Thoracic aorta (tissue), 2 donors: ENCODE measurements around the gene JADE2. TPM values are rescaled to one million over a fixed set of nuclear protein-coding genes. Genes with fewer than 3 reads are reported as not detected.
"Not testable (repeated sequence)": the region's sequence is repeated elsewhere in the genome, so short reads cannot be mapped to it uniquely, and the experiment has no call there.

Experiments
- ATAC-seq: fragments of 150-250 bp; one replicate; pipeline ENCODE4 v1.8.0; 2017; ENCODE audit warnings: low read depth; ENCODE audit not compliant: insufficient number of reproducible peaks, low FRiP score
- DNase-seq: peaks from one replicate; pipeline ENCODE4 v3.0.0-alpha.2; 2020; ENCODE audit warnings: low spot score
- H3K27ac ChIP-seq, 2 donors: fragments of 200-600 bp; sonication (generic); 1 replicate in 1 of 2; 2 replicates in 1 of 2; pipeline ENCODE4 v1.5.1; 2016; ENCODE audit warnings: mild to moderate bottlenecking in 2 of 2, moderate library complexity in 2 of 2
- H3K27me3 ChIP-seq: fragments of 200-600 bp; sonication (generic); replicated peaks from 2 replicates; pipeline ENCODE4 v1.6.0; 2016; ENCODE audit warnings: mild to moderate bottlenecking; ENCODE audit not compliant: insufficient read depth
- H3K36me3 ChIP-seq: fragments of 200-600 bp; sonication (generic); one replicate; pipeline ENCODE4 v1.5.1; 2016
- H3K4me1 ChIP-seq, 2 donors: fragments of 200-600 bp; sonication (generic); 1 replicate in 1 of 2; 2 replicates in 1 of 2; pipeline versions ENCODE4 v1.5.1 to v1.6.0; 2016; ENCODE audit warnings: low read depth in 2 of 2, mild to moderate bottlenecking in 1 of 2; ENCODE audit not compliant: control insufficient read depth in 1 of 2
- H3K4me3 ChIP-seq: fragments of 200-600 bp; sonication (generic); 2 replicates; pipeline ENCODE4 v1.5.1; 2016; ENCODE audit warnings: mild to moderate bottlenecking
- H3K9me3 ChIP-seq: fragments of 200-600 bp; sonication (generic); 2 replicates; pipeline ENCODE4 v1.5.1; 2016
- CTCF ChIP-seq: fragments of 200-600 bp; sonication (generic); IDR thresholded peaks from one replicate; pipeline ENCODE4 v1.5.1; 2019; ENCODE audit warnings: antibody characterized with exemption
- total RNA-seq, 2 donors: library from RNA; depleted of rRNA; stranded (reverse); fragments of >200 nt; gene quantifications; one replicate each; pipeline versions ENCODE4 v1.1.0 to v1.2.3, GENCODE V29; 2016

JADE2 gene
- total RNA-seq, 2 donors from 2014 or later = 54.0 to 81.3 TPM

- DNase-seq (no peak), ATAC-seq (no peak)
- TF ChIP-seq CTCF = no peak
- Histone ChIP-seq H3K27ac (no peak overlapping the region), H3K27me3 (no peaks in the 10 kb centered on the region), H3K4me3 (no peak overlapping the region), H3K36me3 (no peaks in the 10 kb centered on the region), H3K4me1 (no peaks in the 10 kb centered on the region), H3K9me3 (no peaks in the 10 kb centered on the region)
Measured at GRCh38 chr5:134494780-134495179, 30.7 kb upstream of the JADE2 start.

- not testable (repeated sequence) for H3K27me3 ChIP-seq, ATAC-seq, H3K9me3 ChIP-seq, H3K4me3 ChIP-seq, DNase-seq, H3K27ac ChIP-seq, H3K36me3 ChIP-seq
- peaks cover 12 to 17% of the 10 kb centered on the region in 2 donors for H3K4me1 ChIP-seq
Measured at GRCh38 chr5:134499905-134500304, 25.6 kb upstream of the JADE2 start.

GRCh38 chr5:134500699-134501430 lies 24.6 kb upstream of the JADE2 start:
- ATAC-seq = no peak
- Histone ChIP-seq H3K36me3 (no peaks in the 10 kb centered on the region), H3K9me3 (no peaks in the 10 kb centered on the region), H3K27ac (no peak overlapping the region), H3K27me3 (no peaks in the 10 kb centered on the region), H3K4me3 (no peak overlapping the region), H3K4me1 (peaks cover 12 to 17% of the 10 kb centered on the region in 2 donors)
- TF ChIP-seq CTCF = no peak
- DNase-seq = no peak

- no peaks in the 10 kb centered on the region for H3K27me3 ChIP-seq
- H3K27ac ChIP-seq = no peak overlapping the region
- no peak overlapping the region for H3K4me3 ChIP-seq
- DNase-seq = no peak
- no peaks in the 10 kb centered on the region for H3K9me3 ChIP-seq
- H3K36me3 ChIP-seq = no peaks in the 10 kb centered on the region
- peaks cover 12 to 17% of the 10 kb centered on the region in 2 donors for H3K4me1 ChIP-seq
- ATAC-seq = no peak
- TF ChIP-seq CTCF = no peak
Measured at GRCh38 chr5:134502259-134502658, 23.2 kb upstream of the JADE2 start.

- H3K27me3 ChIP-seq = no peaks in the 10 kb centered on the region
- H3K36me3 ChIP-seq = no peaks in the 10 kb centered on the region
- H3K27ac ChIP-seq = peak overlapping the region; percentile 10 to 75
- ATAC-seq = peak; percentile 84
- no peak for TF ChIP-seq CTCF
- peak; percentile 32 for DNase-seq
- no peaks in the 10 kb centered on the region for H3K9me3 ChIP-seq
- H3K4me3 ChIP-seq = no peak overlapping the region
- peaks cover 12 to 17% of the 10 kb centered on the region in 2 donors for H3K4me1 ChIP-seq
Measured at GRCh38 chr5:134503088-134503936, 22.2 kb upstream of the JADE2 start.
